HCT116 (cell line): ENCODE results near the gene NAP1L1. TPM values are rescaled to one million over a fixed set of nuclear protein-coding genes. Genes with fewer than 3 reads are reported as not detected.

ENCODE experiments used
- ATAC-seq: fragments of 200-7000 bp; cut with Tn5 transposase; 2 replicates; pipeline ENCODE4 v1.9.1; 2020; ENCODE audit warnings: mild to moderate bottlenecking, moderate library complexity
- BruUV-seq: library from RNA; stranded (reverse); fragments of 400-500 nt; replicated peaks from 2 replicates; lab custom pipeline; 2021; lab: Mats Ljungman, UMichigan
- CTCF ChIA-PET: fragments of 300-600 bp; sonication (Branson Sonifier 250); formaldehyde crosslinking; loops from one replicate; lab custom pipeline; 2021; ENCODE audit warnings: antibody characterized with exemption; lab: Charles Lee
- POLR2A ChIA-PET: fragments of 300-600, 350-600 bp; sonication (Branson Sonifier 250); formaldehyde crosslinking; loops from one replicate; lab custom pipeline; 2021; ENCODE audit warnings: antibody characterized with exemption; lab: Charles Lee
- RAD21 ChIA-PET, 2 experiments: fragments of 300-600 bp; sonication (Branson Sonifier 250); formaldehyde crosslinking; loops; one replicate each; lab custom pipeline; 2023; ENCODE audit warnings: low total read pairs in 2 of 2; ENCODE audit not compliant: uncharacterized antibody in 2 of 2, unreplicated experiment in 2 of 2, low non-redundant PET in 1 of 2; lab: Charles Lee
- DNase-seq: peaks from one replicate; pipeline ENCODE4 v3.0.0-alpha.2; 2010; ENCODE audit warnings: low read depth, low spot score
- H2AFZ ChIP-seq: fragments of 200-600 bp; shearing (Covaris generic), sonication (generic); 2 replicates; pipeline ENCODE4 v1.6.1; 2017; ENCODE audit warnings: low read depth, mixed run types, mixed read lengths, antibody characterized with exemption, low read length; ENCODE audit not compliant: poor library complexity, severe bottlenecking
- H3K27ac ChIP-seq: 2 replicates; pipeline ENCODE4 v1.5.1; 2012; ENCODE audit warnings: low read depth, low read length
- H3K27me3 ChIP-seq: fragments of 200-600 bp; sonication (generic); 2 replicates; pipeline ENCODE4 v1.6.1; 2016; ENCODE audit warnings: mixed run types, low read length, mixed read lengths; ENCODE audit not compliant: insufficient read depth
- H3K36me3 ChIP-seq, 2 experiments: fragments of 200-500 bp in 1 of 2; fragments of 200-600 bp in 1 of 2; sonication (Bioruptor generic) in 1 of 2; sonication (generic) in 1 of 2; 2 replicates each; pipeline versions ENCODE4 v1.5.1 to v1.6.1; 2014 to 2016; ENCODE audit warnings: low read length in 2 of 2, inconsistent platforms in 1 of 2, mixed read lengths in 1 of 2, mixed run types in 1 of 2; ENCODE audit not compliant: insufficient read depth in 2 of 2, control insufficient read depth in 1 of 2
- H3K4me1 ChIP-seq, 2 experiments: fragments of 200-600 bp in 1 of 2; sonication (generic) in 1 of 2; 2 replicates each; pipeline versions ENCODE4 v1.5.1 to v1.6.1; 2012 to 2017; ENCODE audit warnings: low read length in 2 of 2, inconsistent platforms in 1 of 2, mild to moderate bottlenecking in 1 of 2, mixed read lengths in 1 of 2, mixed run types in 1 of 2, moderate library complexity in 1 of 2; ENCODE audit not compliant: insufficient read depth in 2 of 2, control insufficient read depth in 1 of 2
- H3K4me2 ChIP-seq: fragments of 200-600 bp; sonication (generic); 2 replicates; pipeline ENCODE4 v1.6.1; 2017; ENCODE audit warnings: mixed run types, low read length, mixed read lengths
- H3K4me3 ChIP-seq, 2 experiments: fragments of 200-600 bp in 1 of 2; sonication (generic) in 1 of 2; replicated peaks in 1 of 2; 2 replicates each; pipeline ENCODE4 v1.5.1; 2011 to 2016; ENCODE audit warnings: low read length in 2 of 2, control low read depth in 1 of 2, low read depth in 1 of 2, mild to moderate bottlenecking in 1 of 2, mixed read lengths in 1 of 2, mixed run types in 1 of 2
- H3K79me2 ChIP-seq: fragments of 200-600 bp; sonication (generic); 2 replicates; pipeline ENCODE4 v1.6.1; 2017; ENCODE audit warnings: mild to moderate bottlenecking, mixed run types, low read length, moderate library complexity, mixed read lengths; ENCODE audit not compliant: insufficient read depth
- H3K9ac ChIP-seq: fragments of 200-600 bp; sonication (generic); 2 replicates; pipeline ENCODE4 v1.6.1; 2016; ENCODE audit warnings: low read length, mixed read lengths
- H3K9me2 ChIP-seq: fragments of 200-600 bp; sonication (generic), shearing (Covaris generic); 2 replicates; pipeline ENCODE4 v1.6.1; 2017; ENCODE audit warnings: mixed run types, mild to moderate bottlenecking, moderate library complexity; ENCODE audit not compliant: insufficient read depth
- H3K9me3 ChIP-seq, 2 experiments: fragments of 200-500 bp in 1 of 2; fragments of 200-600 bp in 1 of 2; sonication (Bioruptor generic) in 1 of 2; sonication (generic) in 1 of 2; 2 replicates each; pipeline ENCODE4 v1.6.1; 2014 to 2017; ENCODE audit warnings: low read length in 2 of 2, mixed read lengths in 2 of 2, inconsistent platforms in 1 of 2, low read depth in 1 of 2, mild to moderate bottlenecking in 1 of 2, mixed run types in 1 of 2, moderate library complexity in 1 of 2; ENCODE audit not compliant: control insufficient read depth in 1 of 2, insufficient read depth in 1 of 2
- H4K20me1 ChIP-seq: fragments of 200-600 bp; sonication (generic), shearing (Covaris generic); 2 replicates; pipeline ENCODE4 v1.6.1; 2017; ENCODE audit warnings: mixed run types, mild to moderate bottlenecking, moderate library complexity; ENCODE audit not compliant: insufficient read depth
- CBX3 ChIP-seq: IDR thresholded peaks from 2 replicates; pipeline ENCODE4 v1.6.1; 2012; ENCODE audit warnings: low read depth
- CEBPB ChIP-seq: IDR thresholded peaks from 2 replicates; pipeline ENCODE4 v1.6.1; 2012; ENCODE audit warnings: low read depth
- ELF1 ChIP-seq: IDR thresholded peaks from 2 replicates; pipeline ENCODE4 v1.6.1; 2012; ENCODE audit warnings: low read depth, borderline replicate concordance
- EZH2 ChIP-seq: fragments of 200-600 bp; sonication (generic); IDR thresholded peaks from 2 replicates; pipeline ENCODE4 v1.6.1; 2017; ENCODE audit warnings: antibody characterized with exemption, mixed run types
- EZH2phosphoT487 ChIP-seq: fragments of 200-600 bp; IDR thresholded peaks from 2 replicates; pipeline ENCODE4 v1.6.1; 2018; ENCODE audit warnings: antibody characterized with exemption, borderline replicate concordance
- FOSL1 ChIP-seq: IDR thresholded peaks from 2 replicates; pipeline ENCODE4 v1.6.1; 2012; ENCODE audit warnings: low read depth
- JUND ChIP-seq: IDR thresholded peaks from 2 replicates; pipeline ENCODE4 v1.6.1; 2012
- POLR2A ChIP-seq: IDR thresholded peaks from 2 replicates; pipeline ENCODE4 v1.7.0; 2011; ENCODE audit warnings: borderline replicate concordance; ENCODE audit not compliant: insufficient read depth, insufficient read length; ENCODE audit errors: extremely low read depth
- POLR2AphosphoS5 ChIP-seq: IDR thresholded peaks from 2 replicates; pipeline ENCODE4 v1.6.1; 2011; ENCODE audit warnings: mild to moderate bottlenecking, low read depth, low read length, moderate library complexity
- RAD21 ChIP-seq: IDR thresholded peaks from 2 replicates; pipeline ENCODE4 v1.6.1; 2012; ENCODE audit warnings: low read depth, mild to moderate bottlenecking
- SIN3A ChIP-seq: IDR thresholded peaks from 2 replicates; pipeline ENCODE4 v1.6.1; 2012; ENCODE audit warnings: low read depth
- SP1 ChIP-seq: IDR thresholded peaks from 2 replicates; pipeline ENCODE4 v1.6.1; 2012; ENCODE audit warnings: low read depth
- SRF ChIP-seq: IDR thresholded peaks from 2 replicates; pipeline ENCODE4 v1.6.1; 2012; ENCODE audit warnings: low read depth
- TCF7L2 ChIP-seq: IDR thresholded peaks from 2 replicates; pipeline ENCODE4 v1.7.0; 2011; ENCODE audit warnings: borderline replicate concordance, inconsistent platforms; ENCODE audit not compliant: insufficient read depth, insufficient read length; ENCODE audit errors: extremely low read depth
- ZFX ChIP-seq: fragments of 450-650 bp; IDR thresholded peaks from 2 replicates; pipeline ENCODE4 v1.6.1; 2017
- ZNF274 ChIP-seq: fragments of 200-500 bp; sonication (Bioruptor generic); IDR thresholded peaks from 2 replicates; pipeline ENCODE4 v1.6.1; 2014; ENCODE audit warnings: mild to moderate bottlenecking, low read depth, low read length, inconsistent platforms
- intact Hi-C: fragments of 100-400 bp; cut with micrococcal nuclease; formaldehyde crosslinking; loops from 2 replicates; pipeline ENCODE4 v1.10.0; 2022
- total RNA-seq: library from RNA; stranded (reverse); gene quantifications from one replicate; pipeline ENCODE4 v1.2.1, GENCODE V29; 2021; ENCODE audit not compliant: unreplicated experiment
- TF ChIP-seq, protein P1 (sequence below): IDR thresholded peaks from 2 replicates; pipeline ENCODE4 v1.6.1; 2012; ENCODE audit warnings: low read depth
- TF ChIP-seq, protein P2 (sequence below): IDR thresholded peaks from 2 replicates; pipeline ENCODE4 v1.6.1; 2012
- TF ChIP-seq, protein P3 (sequence below): IDR thresholded peaks from 2 replicates; pipeline ENCODE4 v1.6.1; 2011; ENCODE audit warnings: mild to moderate bottlenecking, low read length, moderate library complexity; ENCODE audit not compliant: insufficient replicate concordance; ENCODE audit errors: extremely low read depth
- TF ChIP-seq, protein P4 (sequence below), 3 experiments: fragments of 200-600 bp in 1 of 3; sonication (generic) in 1 of 3; IDR thresholded peaks in 2 of 3; conservative IDR thresholded peaks in 1 of 3; 2 replicates each; pipeline ENCODE4 v1.5.1; 2012 to 2017; ENCODE audit warnings: low read depth in 2 of 3, low read length in 2 of 3, antibody characterized with exemption in 1 of 3, borderline replicate concordance in 1 of 3, control low read depth in 1 of 3, mild to moderate bottlenecking in 1 of 3, mixed read lengths in 1 of 3, mixed run types in 1 of 3, moderate library complexity in 1 of 3; ENCODE audit not compliant: insufficient read depth in 1 of 3

NAP1L1 gene
- total RNA-seq, 1 experiment from 2014 or later, result 531 TPM

DNA sequence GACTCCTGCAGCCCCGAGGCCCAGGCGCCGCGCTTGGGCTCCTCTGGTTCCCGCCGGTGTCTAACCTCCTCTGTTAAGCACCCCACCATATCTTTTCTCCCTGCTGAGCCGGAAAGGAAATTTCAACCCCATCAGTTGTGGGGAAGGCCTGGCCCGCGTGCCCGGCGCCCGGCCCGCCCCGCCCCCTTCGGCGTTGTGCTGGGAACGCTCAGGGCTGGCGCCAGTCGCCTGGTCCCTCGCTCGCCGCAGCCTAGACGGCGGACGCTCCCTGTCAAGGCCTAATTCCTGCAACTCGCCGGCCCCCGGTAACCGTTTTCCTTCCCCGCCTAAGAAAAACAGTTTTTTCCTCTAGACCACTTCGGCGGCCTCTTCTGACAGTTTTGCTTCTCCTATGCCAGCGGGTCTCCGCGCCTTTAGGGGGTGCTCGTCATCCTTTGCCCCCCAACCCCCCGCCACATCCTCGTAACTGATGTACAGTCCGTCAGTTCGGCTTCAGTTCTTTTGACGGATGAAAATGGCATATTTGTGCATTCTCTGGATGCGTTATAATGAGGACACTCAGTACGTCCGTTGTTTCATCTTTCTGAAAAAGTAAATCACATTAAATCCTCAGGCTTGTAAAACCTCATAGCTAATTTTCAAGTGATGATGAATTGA, 506 bp upstream of the NAP1L1 start:
- H4K20me1 ChIP-seq, result peaks cover 14% of the 10 kb centered on the region; the same call in 1 of the 2 replicates
- H3K4me3 ChIP-seq, result peak overlapping the region; percentile 64 to 70
- intact Hi-C loops, result loop anchor here (5.0 kb wide), 1 partner anchor 472 kb away; the partner anchor contains the start of gene OSBPL8
- H3K27ac ChIP-seq, result peak overlapping the region; percentile 88
- H3K9ac ChIP-seq, result peak overlapping the region; percentile 87
- peak overlapping the region; percentile 93 for H2AFZ ChIP-seq
- no TSS peak for BruUV-seq
- peaks cover 0 to 6% of the 10 kb centered on the region in 2 experiments; a peak in 2 of 4 replicates for H3K36me3 ChIP-seq
- peaks cover 43% of the 10 kb centered on the region for H3K79me2 ChIP-seq
- CTCF ChIA-PET, result no interaction called here
- peaks cover 13 to 27% of the 10 kb centered on the region in 2 experiments; a peak in 3 of 4 replicates for H3K4me1 ChIP-seq
- ATAC-seq (peak; percentile 81), DNase-seq (peak; percentile 24)
- H3K27me3 ChIP-seq, result no peaks in the 10 kb centered on the region
- POLR2A ChIA-PET, result no interaction called here
- peak overlapping the region; percentile 81 for H3K4me2 ChIP-seq
- RAD21 ChIA-PET, result no interaction called here
- no peaks in the 10 kb centered on the region for H3K9me2 ChIP-seq
- no peaks in the 10 kb centered on the region for H3K9me3 ChIP-seq
- TF ChIP-seq RAD21 (0 out of 2 replicates have a peak, but pooled peaks have one; percentile 17), SIN3A (0 out of 2 replicates have a peak, but pooled peaks have one; percentile 12), CBX3 (no peak), POLR2AphosphoS5 (no peak), ZFX (no peak), FOSL1 (no peak), EZH2phosphoT487 (no peak), ZNF274 (no peak), ELF1 (no peak), EZH2 (no peak), SRF (no peak), CEBPB (no peak), JUND (no peak), POLR2A (no peak), TCF7L2 (no peak), SP1 (no peak)
- TF ChIP-seq, protein P1, sequence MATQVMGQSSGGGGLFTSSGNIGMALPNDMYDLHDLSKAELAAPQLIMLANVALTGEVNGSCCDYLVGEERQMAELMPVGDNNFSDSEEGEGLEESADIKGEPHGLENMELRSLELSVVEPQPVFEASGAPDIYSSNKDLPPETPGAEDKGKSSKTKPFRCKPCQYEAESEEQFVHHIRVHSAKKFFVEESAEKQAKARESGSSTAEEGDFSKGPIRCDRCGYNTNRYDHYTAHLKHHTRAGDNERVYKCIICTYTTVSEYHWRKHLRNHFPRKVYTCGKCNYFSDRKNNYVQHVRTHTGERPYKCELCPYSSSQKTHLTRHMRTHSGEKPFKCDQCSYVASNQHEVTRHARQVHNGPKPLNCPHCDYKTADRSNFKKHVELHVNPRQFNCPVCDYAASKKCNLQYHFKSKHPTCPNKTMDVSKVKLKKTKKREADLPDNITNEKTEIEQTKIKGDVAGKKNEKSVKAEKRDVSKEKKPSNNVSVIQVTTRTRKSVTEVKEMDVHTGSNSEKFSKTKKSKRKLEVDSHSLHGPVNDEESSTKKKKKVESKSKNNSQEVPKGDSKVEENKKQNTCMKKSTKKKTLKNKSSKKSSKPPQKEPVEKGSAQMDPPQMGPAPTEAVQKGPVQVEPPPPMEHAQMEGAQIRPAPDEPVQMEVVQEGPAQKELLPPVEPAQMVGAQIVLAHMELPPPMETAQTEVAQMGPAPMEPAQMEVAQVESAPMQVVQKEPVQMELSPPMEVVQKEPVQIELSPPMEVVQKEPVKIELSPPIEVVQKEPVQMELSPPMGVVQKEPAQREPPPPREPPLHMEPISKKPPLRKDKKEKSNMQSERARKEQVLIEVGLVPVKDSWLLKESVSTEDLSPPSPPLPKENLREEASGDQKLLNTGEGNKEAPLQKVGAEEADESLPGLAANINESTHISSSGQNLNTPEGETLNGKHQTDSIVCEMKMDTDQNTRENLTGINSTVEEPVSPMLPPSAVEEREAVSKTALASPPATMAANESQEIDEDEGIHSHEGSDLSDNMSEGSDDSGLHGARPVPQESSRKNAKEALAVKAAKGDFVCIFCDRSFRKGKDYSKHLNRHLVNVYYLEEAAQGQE, result no peak
- TF ChIP-seq, protein P2, sequence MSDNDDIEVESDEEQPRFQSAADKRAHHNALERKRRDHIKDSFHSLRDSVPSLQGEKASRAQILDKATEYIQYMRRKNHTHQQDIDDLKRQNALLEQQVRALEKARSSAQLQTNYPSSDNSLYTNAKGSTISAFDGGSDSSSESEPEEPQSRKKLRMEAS, result peak; percentile 37; the same call in 1 of the 2 replicates
- TF ChIP-seq, protein P3, sequence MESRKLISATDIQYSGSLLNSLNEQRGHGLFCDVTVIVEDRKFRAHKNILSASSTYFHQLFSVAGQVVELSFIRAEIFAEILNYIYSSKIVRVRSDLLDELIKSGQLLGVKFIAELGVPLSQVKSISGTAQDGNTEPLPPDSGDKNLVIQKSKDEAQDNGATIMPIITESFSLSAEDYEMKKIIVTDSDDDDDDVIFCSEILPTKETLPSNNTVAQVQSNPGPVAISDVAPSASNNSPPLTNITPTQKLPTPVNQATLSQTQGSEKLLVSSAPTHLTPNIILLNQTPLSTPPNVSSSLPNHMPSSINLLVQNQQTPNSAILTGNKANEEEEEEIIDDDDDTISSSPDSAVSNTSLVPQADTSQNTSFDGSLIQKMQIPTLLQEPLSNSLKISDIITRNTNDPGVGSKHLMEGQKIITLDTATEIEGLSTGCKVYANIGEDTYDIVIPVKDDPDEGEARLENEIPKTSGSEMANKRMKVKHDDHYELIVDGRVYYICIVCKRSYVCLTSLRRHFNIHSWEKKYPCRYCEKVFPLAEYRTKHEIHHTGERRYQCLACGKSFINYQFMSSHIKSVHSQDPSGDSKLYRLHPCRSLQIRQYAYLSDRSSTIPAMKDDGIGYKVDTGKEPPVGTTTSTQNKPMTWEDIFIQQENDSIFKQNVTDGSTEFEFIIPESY, result no peak
- TF ChIP-seq, protein P4, sequence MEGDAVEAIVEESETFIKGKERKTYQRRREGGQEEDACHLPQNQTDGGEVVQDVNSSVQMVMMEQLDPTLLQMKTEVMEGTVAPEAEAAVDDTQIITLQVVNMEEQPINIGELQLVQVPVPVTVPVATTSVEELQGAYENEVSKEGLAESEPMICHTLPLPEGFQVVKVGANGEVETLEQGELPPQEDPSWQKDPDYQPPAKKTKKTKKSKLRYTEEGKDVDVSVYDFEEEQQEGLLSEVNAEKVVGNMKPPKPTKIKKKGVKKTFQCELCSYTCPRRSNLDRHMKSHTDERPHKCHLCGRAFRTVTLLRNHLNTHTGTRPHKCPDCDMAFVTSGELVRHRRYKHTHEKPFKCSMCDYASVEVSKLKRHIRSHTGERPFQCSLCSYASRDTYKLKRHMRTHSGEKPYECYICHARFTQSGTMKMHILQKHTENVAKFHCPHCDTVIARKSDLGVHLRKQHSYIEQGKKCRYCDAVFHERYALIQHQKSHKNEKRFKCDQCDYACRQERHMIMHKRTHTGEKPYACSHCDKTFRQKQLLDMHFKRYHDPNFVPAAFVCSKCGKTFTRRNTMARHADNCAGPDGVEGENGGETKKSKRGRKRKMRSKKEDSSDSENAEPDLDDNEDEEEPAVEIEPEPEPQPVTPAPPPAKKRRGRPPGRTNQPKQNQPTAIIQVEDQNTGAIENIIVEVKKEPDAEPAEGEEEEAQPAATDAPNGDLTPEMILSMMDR (IDR thresholded peaks at IDR 0.05 in 2 of 3, conservative IDR thresholded peaks at IDR 0.05 in 1 of 3; ENCODE audit: borderline replicate concordance in 1 of 3, insufficient read depth in 1 of 3, low read depth in 2 of 3, low read length in 2 of 3), result no peak
